Measurements from ENCODE around the gene TSHZ1. TPM values are rescaled to one million over a fixed set of nuclear protein-coding genes. Genes with fewer than 3 reads are reported as not detected.

The TSHZ1 gene
- total and polyA plus RNA-seq, 2 of the 8 experiments (the other 6 are each of a cell fraction or from before 2014, with no cell fraction given): 0.03 to 0.32 TPM

DNA sequence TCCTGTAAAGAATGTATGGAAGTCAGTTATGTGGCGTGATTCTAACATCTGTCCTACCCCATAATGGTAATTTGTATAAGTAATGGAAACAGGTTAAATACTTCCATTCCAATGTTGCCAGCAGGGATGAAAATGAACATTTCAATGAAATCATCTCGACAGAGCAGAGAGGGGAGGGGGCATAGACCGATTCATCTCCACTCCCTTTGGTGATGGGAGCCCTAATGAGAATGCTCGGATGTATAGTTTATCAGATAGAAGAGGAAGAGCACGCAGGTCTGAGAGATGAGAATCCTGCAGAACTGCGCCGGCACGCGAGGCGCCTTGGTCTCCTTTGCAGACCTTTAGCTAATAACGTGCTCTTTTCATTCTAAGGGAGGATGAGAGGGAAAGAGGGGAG, 61.4 kb downstream of the TSHZ1 start (continued):
- TF ChIP-seq, protein P1, sequence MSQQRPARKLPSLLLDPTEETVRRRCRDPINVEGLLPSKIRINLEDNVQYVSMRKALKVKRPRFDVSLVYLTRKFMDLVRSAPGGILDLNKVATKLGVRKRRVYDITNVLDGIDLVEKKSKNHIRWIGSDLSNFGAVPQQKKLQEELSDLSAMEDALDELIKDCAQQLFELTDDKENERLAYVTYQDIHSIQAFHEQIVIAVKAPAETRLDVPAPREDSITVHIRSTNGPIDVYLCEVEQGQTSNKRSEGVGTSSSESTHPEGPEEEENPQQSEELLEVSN (IDR thresholded peaks at IDR 0.05): no peak
- TF ChIP-seq GTF2F1 (IDR thresholded peaks at IDR 0.05; ENCODE audit: borderline replicate concordance, low read depth, low read length) (no peak), NRF1 (IDR thresholded peaks at IDR 0.05; ENCODE audit: low read depth, low read length) (no peak), BCL11A (IDR thresholded peaks at IDR 0.05; ENCODE audit: low read depth in 2 of 2, low read length in 2 of 2) (no peak), SRF (IDR thresholded peaks at IDR 0.05; ENCODE audit: low read depth, low read length) (no peak)
